HG03060 (cell line): Measurements from ENCODE around the gene RAB20.
"Not testable (repeated sequence)": the region's sequence is repeated elsewhere in the genome, so short reads cannot be mapped to it uniquely, and the experiment has no call there.

ENCODE experiments used
- ATAC-seq: cut with Tn5 transposase; IDR thresholded peaks from one replicate; pipeline ENCODE4 v1.9.1; 2021; ENCODE audit warnings: low read depth, moderate number of reproducible peaks; ENCODE audit not compliant: unreplicated experiment

The RAB20 gene

GRCh38 chr13:110576070-110576394 is 14.5 kb upstream of the RAB20 start:
- ATAC-seq: no peak

GRCh38 chr13:110575322-110576069 is 14.0 kb upstream of the RAB20 start:
- ATAC-seq: peak; percentile 59

DNA sequence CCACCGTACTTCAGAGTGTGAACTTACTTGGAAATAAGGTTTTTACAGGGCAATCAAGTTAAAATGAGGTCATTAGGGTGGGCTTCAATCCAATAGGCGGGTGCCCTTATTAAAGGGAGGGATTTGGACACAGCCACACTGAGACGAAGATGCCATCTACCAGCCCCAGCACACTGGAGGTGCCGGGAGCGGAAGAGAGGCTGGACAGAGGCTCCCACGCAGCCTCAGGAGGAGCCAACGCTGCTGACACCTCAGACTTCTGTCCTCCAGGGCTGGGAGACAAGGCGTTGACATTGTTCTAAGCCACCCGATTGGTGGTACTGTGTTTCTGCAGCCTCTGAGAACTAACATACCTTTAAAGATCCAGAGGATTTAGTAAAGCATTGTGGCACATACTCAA is 12.6 kb upstream of the RAB20 start:
- no peak for ATAC-seq

DNA sequence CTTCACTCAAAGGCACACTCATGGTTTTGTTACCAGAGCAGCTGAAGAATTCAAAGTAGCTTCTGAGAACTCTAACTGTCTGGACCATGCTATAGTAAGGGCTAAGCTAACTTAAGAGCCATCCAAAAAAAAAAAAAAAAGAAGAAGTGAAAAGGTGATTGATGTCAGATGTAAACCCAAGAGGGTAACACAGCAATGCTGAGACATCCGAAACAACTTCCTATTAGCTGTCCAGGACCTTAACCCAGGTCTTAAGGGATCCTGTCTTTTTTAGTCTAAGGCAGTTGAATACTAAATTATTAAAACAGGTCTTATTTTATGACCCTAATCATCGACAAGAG is 11.2 kb upstream of the RAB20 start:
- ATAC-seq: peak; percentile 78

GRCh38 chr13:110571896-110572777 is 10.6 kb upstream of the RAB20 start:
- no peak for ATAC-seq

- no peak for ATAC-seq
Measured at GRCh38 chr13:110570886-110571285, 9.4 kb upstream of the RAB20 start.

- not testable (repeated sequence) for ATAC-seq
Measured at GRCh38 chr13:110569962-110570361, 8.4 kb upstream of the RAB20 start.

- ATAC-seq: no peak
Measured at GRCh38 chr13:110568612-110569011, 7.1 kb upstream of the RAB20 start.

DNA sequence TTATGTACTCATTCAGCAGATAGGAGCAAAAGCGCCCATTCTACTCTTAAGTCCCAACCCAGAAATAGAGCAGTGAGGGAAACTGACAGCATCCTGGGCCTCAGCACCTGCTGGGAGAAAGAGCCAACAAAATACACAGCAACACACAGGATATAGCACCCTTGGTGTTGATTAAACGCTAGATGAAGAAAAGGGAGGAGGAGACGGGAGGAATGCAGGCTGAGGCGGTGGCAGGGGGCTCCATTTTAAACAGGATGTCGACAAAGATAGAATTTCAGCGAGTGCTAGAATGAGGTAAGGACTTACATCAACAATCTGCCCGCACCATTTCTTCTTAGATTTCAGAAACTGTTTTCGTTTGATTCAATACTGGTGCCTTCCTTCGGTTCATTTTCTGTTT is 4.6 kb upstream of the RAB20 start:
- no peak for ATAC-seq

GRCh38 chr13:110565296-110565695 is 3.8 kb upstream of the RAB20 start:
- no peak for ATAC-seq

- ATAC-seq: no peak
Measured at GRCh38 chr13:110564472-110564985, 3.0 kb upstream of the RAB20 start.

DNA sequence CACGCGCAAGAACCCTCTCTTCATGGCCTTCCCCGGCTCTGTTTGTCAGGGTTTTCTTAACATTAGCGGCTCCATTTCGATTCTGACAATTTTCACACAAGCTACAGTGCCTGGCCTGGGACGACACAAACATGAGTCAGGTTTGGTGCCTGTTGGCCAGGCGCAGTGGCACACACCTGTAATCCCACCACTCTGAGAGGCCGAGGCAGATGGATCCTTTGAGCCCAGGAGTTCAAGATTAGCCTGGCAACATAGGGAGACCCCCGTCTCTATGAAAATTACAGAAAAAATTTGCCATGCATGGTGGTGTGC is 1.9 kb upstream of the RAB20 start:
- ATAC-seq: no peak

- ATAC-seq: no peak
Measured at GRCh38 chr13:110562696-110563462, 1.4 kb upstream of the RAB20 start.

DNA sequence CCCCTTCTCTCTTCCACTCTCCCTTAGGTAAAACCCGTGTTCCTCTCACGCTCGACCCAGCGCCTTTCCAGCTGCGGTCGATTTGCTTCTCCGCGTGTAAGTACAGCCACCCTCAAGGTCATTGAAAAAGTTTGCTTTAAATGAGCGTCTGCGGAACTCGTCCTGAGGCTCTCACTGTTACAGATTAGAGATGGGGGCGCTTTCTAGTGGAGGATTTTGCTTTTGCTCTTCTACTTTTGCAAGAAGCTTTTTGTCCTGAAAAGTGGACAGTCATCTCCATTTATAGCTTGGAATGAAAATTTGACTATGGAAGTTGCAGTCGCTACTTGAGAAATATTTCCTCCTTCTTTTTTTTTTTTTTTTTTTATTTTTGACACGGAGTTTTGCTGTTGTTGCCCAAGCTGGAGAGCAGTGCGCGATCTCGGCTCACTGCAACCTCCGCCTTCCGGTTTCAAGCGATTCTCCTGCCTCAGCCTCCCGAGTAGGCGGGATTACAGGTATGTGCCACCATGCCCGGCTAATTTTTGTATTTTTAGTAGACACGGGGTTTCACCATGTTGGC is 595 bp upstream of the RAB20 start:
- ATAC-seq: no peak

- ATAC-seq: peak; percentile 17
Measured at GRCh38 chr13:110560601-110561343, 750 bp downstream of the RAB20 start.

- no peak for ATAC-seq
Measured at GRCh38 chr13:110559986-110560385, 1.5 kb downstream of the RAB20 start.

DNA sequence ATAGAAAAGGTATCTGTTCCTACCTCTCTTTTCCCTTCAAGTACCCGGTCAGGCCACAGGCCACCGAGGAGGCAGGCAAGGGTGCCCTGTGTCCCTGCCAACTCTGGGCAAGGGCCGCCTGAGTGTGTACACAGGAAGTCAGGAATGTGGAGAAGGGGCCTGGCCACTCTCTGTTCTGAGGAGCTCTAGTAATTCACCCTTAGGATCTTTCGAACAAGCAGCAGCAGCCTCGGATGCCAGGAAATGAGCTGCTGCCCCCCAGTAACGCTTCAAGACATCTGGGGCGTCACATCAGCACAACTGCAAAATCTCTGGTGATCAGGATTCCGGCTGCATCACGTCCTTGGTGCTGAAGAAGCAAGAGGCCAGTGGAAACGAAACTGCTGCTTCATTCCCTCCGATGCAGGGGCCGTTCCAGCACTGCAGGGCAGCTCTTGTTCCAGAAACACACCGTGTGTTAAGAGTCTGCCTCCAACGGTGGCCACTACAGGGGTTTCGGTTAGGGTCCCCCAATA is 2.0 kb downstream of the RAB20 start:
- no peak for ATAC-seq

- ATAC-seq: no peak
Measured at GRCh38 chr13:110557610-110558305, 3.8 kb downstream of the RAB20 start.

DNA sequence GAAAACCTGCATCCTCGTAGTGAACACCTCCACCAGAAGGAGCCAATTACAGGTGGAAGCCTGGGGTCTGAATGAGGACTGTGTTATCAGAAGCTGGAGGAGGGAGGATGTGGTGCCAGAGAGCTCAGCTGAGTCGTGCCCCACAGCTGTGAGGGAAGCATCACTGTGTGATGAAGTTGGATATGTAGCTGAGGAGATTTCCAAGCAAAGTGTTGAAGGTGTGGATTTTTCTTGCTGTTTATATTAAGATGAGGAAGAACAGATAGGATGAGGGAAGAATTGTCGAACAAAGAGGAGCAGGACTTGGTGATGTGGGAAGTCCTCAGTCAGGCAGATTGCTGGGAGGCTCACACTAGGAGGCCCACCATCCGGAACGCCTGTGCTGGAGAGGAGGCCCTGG is 4.4 kb downstream of the RAB20 start:
- ATAC-seq: no peak
